ENCODE data around the gene MAD1L1.
"Not testable (repeated sequence)": the region's sequence is repeated elsewhere in the genome, so short reads cannot be mapped to it uniquely, and the experiment has no call there.

Gene MAD1L1

DNA sequence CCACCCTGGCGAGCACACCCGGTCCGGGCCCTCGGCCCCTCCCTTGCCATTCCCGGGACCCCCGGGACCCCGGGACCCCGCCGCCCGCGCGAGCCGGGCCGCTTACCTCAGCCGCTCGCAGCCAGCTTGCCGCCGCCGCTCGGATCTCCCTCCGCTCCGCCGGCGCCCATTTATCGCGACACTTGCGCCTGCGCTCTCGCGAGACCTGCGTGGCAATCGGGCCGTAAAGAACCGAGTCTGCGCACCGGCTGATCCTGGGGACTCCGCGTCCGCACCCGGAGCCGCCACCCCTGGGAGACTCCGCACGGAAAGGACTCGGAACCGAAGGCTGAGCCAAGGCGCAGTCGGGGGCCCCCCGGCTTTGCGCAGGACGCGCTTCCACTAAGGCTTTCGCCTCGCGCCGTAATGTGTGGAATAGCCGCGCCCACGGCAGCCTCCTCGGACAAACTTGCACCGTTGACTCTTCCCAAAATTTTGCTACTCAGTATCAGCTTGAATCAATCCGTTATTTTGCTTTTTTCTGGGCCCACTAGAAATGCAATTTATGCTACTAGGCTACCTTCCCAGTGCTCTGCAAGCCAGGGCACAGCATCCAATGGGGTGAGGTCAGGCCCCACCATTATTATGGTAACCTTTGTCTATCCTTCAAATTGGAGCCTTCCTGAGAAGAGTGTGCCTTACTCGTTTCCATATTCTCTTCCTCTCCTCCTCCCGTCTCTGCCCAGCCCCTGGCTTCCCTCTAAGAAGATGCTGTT is at the start of gene MAD1L1:
Gene MAD1L1 (minus strand): TSS at position 180 of the 755 bp plus-strand sequence. CDS start 2,812 bp downstream, outside the sequence.
- peak; percentile 96 for DNase-seq (ENCODE audit: low spot score)

DNA sequence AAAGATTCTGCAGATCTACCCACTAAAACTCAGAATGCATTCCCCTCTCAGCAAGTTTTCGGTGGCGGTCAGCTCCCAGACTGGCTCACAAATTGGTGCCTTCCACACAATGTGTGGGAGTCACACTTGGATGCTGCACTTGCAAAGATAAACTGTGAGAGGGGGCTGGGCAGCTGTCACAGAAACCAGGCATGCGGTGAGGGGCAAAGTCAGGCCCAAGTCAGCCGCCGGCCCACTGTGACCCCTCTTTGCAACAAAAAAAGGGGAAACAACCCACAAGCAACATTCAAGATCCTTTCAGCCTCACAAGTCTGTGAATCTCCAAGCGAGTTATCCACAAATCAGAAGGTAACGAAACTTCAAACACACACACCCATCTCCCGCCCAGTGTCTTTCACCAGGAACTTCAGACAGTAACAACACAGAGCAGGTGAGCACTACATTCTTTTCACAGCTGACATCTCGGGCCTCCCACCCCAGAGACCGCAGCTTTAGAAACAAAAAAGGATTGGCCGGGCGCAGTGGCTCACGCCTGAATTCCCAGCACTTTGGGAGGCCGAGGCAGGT is 49.5 kb upstream of the MAD1L1 start:
- peak; percentile 13 for DNase-seq (ENCODE audit: low spot score)

DNA sequence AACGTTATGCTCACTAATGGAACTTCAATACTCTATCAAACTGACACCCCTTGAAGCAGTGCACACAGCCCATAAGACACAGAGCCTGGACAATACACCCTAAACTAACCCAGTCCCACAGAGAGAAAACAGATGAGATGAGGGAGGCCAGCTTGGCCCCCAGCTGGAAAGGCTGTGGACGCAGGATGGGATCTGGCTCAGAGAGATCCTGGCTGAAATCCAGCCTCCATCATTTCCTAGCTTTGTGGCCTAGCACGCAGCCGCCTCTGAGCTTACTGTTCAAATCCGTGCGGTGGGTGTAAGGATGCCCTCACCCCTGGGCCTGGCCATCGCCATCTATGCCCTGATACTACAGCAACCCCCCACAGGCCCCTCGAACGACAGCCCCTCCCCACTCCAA is 48.8 kb upstream of the MAD1L1 start:
- DNase-seq (ENCODE audit: low spot score) = no peak

DNA sequence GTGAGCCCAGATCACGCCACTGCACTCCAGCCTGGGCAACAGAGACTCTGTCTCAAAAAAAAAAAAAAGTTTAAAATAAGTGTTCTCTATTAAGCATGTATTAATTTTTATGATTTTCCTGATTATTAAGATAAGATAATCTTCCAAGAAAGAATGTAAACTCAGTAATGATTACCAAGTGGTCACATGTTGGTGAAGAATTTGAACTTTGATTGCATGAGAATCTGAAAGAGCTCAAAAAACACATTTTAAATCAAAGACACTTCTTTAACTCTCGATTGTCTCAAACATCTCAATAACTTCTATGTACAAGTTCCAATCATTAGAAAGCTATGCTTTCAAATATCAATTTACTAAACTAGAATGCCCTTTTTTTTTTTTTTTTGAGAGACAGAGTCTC is 47.7 kb upstream of the MAD1L1 start:
- DNase-seq (ENCODE audit: low spot score) = no peak

DNA sequence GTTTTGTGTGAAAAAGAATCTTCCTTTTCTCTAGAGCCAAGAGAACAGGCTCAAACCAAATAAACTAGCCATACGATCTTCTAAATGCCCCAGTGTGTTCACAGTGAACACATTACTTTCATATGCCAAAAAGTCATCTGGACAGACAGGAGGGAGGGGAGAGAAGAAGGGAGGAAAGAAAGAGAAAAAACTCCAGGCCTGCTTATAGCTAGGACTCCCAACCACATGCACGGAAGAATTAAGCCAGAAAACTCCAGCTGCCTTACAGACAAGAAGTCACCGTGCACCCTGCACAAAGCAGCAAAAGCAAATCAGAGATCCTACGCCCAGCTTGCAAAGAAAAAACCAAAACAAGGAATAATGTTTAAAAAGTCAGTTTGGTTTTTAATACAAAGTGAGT is 47.2 kb upstream of the MAD1L1 start:
- DNase-seq (ENCODE audit: low spot score) = no peak

DNA sequence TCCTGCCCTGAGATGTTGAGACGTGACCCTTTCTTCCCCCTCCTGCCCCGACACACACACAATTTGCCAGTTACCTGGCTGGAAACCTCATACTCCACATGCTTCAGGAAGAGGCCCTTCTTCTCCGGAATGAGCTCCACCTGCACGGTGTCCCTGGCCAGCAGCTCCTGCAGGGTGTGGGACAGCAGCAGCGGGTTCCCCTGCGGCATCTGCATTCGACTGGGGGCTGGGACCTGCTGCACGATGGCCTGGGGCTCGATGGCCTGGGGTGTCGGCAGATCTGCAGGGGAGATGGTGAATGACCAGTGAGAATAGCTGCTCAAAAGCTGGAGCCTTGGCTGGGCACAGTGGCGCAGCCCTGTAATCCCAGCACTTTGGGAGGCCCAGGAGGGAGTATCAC is 45.3 kb upstream of the MAD1L1 start:
- DNase-seq (ENCODE audit: low spot score) = peak; percentile 5

DNA sequence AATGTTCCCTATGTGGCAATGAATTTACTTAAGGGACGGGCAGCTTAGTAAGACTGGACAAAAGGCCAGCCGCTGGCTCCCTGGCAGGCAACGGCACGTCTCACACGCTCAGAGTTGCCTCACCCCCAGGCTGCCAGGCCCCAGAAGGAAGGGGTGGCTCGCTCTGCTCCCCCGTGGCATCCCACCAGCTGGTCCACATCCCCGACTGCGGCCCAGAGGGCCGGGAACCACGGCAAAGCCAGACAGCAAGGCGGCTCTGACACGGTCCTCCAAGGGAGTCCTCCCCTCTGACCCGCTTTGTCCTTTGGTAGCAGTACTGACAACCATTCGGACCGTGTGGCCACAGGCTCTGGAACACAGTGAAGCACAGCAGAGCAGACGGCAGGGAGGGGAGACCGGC is 43.4 kb upstream of the MAD1L1 start:
- DNase-seq (ENCODE audit: low spot score) = peak; percentile 3

DNA sequence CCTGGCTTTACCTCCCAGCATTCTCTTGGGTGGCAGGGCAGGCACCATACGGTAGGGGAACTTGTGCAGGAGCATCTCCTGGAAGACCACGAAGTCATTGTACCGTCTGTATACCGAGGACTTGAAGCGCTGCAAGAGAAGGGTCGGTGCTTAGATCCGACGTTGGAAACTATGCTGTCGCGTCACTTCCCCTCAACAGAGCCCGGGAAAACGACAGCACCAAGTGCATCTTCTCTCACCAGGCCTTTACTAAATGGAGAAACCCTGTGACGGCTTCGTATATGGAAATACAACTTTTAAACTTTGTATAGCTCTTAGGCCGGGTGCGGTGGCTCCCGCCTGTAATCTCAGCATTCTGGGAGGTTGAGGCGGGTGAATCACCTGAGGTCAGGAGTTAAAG is 42.4 kb upstream of the MAD1L1 start:
- no peak for DNase-seq (ENCODE audit: low spot score)

DNA sequence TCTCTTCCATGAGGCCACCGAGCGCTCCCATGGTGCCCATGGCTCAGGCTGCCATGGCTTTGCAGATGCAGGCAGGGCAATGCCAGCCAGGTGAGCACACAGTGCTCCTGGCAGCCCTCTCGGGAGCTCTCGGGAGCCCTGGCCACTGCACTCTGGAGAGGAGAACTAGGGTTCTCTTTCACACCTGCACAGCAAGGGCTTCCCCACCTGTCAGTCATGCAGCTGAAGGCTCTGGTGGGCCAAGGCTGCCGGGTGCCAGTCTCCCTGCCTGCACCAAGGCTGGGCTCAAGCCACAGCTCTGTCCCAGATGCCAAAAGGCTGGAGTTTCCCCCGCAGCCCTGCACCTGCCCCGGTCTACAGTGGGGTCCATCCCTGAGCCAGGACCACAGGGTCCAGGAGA is 41.9 kb upstream of the MAD1L1 start:
- DNase-seq (ENCODE audit: low spot score) = peak; percentile 2

DNA sequence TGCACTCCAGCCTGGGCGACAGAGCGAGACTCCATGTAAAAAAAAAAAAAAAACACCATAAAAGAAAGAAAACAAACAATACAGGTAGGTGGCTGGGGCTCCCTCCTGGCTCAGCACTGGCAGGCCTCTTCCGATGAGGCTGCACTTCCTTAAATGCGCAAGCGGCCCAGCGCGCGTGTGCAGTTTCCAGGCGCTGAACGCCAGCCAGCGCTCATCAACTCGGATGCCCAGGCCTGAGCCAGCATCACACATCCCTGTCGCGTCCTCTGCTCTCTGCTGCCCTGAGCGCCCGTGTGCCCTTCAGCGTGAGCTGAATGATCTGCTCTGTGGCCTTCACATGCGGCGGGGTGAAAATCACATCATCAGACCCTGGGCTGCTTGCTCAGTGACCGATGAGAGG is 41.1 kb upstream of the MAD1L1 start:
- DNase-seq (ENCODE audit: low spot score) = peak; percentile 4

DNA sequence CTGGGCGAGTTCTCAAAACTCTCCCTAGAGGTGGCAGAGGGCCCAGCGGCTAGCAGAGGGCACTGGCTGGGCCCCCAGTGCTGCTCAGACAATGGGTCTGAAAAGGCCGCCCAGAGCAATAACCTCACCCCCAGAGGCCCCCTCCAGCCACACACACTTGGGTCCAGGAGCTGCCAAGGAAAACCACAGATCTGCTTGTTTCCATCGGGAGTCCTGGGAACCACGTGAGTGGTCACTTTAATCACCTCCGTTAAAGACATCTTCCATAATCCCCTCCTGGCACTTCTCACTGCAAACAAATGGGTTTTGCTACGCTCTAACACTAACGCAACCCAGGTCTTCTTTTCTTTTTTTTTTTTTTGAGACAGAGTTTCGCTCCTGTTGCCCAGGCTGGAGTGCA is 39.3 kb upstream of the MAD1L1 start:
- peak; percentile 5 for DNase-seq (ENCODE audit: low spot score)

DNA sequence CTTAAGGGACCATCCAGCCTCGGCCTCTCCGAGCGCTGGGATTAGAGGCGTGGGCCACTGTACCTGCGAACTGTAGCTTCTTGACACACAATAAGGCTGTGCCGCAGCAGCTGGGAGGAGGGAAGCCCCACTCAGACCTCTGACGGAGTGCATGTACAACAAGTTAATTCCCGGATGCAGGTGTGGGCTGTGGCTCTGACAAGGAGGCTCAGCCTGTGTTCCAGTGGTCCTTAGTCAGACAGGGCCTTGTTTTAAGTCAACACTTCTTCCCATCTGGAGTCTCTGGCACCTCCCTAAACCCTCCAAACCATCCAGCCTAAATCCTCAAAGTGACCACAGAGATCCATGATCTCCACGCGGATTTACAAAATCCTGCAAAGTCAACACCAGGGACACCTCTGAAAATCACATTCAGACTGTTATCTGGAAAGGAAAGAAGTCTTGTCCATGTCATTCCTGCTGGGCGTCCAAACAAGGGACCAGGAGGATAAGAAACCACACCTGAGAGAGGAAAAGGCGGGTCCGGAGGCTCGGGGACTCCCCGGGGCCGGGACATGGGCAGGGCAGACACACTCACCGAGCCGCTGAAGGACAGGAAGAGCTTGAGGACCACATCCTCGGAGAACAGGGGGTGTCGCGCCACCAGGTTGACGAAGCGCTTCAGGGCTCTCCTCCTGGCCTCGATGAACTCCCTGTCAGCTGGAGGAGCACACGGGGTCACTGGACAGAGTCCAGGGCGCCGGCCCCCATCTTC is 38.7 kb upstream of the MAD1L1 start:
- peak; percentile 12 for DNase-seq (ENCODE audit: low spot score)

DNA sequence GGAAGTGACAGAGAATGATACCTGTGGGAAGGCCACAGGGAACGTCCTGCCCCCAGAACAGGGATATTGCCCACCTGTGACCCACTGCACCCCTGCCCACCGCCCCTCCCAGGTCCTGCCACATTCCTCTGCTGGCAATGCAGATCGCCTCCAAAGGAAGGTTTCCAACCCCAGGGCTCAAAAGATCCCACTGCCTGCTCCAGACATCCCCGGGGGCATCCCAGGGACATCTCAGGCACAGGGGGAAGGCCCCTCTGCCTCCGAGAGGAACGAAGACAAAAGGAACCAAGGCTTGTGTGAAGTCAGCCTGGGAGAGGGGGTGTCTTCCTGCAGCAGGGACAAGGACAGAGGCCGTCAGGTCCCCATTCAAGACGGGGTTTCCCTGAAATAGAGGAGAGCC is 37.8 kb upstream of the MAD1L1 start:
- DNase-seq (ENCODE audit: low spot score) = no peak

DNA sequence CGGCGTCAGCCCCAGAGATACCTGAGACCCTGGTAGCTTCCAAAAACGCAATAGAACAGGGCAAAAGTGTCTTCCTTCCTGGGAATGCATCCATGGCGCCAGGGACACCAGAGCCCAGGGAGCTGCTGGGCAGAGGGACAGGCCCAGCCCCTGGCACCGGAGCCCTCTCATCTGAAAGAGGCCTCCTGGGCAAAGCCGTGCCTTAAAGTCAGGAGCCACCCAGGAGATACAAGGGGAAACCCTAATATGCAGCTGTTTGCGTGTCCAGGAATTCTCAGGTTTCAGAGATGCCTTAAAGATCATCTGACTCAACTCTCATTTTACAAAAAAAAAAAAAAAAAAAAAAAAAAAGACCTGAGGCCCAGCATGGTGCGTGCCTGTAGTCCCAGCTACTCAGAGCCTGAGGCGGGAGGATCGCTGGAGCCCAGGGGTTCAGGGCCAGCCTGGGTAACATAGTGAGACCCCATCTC is 37.3 kb upstream of the MAD1L1 start:
- DNase-seq (ENCODE audit: low spot score) = no peak

DNA sequence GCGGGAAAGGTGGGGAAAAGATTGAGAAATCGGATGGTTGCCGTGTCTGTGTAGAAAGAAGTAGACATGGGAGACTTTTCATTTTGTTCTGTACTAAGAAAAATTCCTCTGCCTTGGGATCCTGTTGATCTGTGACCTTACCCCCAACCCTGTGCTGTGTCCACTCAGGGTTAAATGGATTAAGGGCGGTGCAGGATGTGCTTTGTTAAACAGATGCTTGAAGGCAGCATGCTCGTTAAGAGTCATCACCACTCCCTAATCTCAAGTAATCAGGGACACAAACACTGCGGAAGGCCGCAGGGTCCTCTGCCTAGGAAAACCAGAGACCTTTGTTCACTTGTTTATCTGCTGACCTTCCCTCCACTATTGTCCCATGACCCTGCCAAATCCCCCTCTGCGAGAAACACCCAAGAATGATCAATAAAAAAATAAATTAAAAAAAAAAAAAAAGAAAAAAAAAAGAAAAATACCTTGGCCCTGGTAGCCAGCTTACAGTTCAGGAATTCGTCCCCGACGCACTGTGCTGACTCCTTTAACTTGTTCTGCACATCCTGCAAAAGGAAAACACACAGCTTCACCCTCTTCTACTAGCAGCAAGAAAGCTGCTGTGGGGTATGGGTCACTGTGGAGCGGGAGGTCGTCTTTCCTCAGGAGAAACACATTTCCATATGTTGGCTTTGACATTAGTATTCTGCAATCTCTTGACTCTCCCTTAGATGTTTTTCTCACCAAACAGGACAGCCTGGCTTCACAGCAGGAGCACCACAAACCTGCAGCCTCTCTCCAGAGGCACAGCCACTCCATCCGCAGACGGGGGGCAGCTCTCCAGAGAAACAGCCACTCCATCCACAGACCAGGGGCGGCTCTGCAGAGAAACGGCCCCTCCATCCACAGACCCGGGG is 36.6 kb upstream of the MAD1L1 start:
- not testable (repeated sequence) for DNase-seq (ENCODE audit: low spot score)

DNA sequence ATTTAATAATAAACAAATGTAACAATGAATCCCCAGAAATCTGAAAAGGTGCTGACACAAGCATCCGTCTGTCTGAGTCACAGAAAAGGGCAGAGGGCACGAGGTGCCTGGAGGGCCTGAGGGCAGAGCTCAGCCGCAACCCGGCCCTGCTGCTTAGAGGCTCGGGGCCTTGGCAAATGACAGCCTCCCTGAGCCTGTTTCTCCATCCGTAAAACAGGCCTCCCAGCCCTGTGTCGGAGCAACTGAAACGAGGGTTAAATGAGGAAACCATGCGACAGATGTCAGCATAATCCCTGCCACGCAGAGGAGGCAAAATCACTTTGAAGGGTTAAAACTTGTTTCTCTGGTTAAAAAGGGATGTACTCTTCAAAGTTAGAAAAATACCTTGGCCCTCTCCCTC is 34.2 kb upstream of the MAD1L1 start:
- no peak for DNase-seq (ENCODE audit: low spot score)

DNA sequence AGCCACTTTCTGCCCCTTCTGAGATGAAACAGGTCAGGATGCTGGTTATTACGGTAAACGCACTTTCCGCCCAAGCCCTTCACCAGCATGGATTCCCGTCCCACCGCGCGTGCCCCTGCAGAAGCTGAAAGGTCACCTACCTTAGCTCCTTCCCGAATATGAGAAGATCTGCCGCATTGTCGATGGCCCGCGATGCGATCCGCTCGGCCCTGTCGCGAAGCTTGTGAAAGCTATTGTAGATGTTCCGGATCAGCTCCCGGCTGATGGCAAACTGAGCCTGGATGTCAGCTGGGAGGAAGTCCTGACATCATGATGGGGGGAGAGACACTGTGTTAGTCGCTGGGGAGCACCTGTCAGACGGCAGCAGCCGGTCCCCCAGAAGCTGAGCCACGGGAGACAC is 31.4 kb upstream of the MAD1L1 start:
- no peak for DNase-seq (ENCODE audit: low spot score)

DNA sequence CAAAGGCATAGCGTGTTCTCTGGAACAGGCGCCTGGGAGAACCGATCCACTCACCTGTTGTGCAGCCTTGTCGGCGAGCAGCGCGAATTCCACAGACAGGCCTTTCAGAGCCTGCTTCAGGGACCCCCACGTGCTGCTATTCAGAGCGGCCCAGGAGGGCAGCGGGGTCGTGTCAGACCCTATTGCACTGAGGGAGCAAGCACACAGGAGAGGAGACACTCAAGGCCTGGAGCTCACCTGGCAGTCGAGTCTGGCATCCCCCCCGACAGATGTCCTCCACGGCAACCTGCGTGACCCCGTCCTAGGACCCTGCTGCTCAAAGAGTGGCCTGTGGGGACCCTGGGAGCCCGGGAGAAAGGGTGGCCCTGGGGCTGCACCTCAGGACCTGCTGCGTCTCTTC is 30.4 kb upstream of the MAD1L1 start:
- no peak for DNase-seq (ENCODE audit: low spot score)

DNA sequence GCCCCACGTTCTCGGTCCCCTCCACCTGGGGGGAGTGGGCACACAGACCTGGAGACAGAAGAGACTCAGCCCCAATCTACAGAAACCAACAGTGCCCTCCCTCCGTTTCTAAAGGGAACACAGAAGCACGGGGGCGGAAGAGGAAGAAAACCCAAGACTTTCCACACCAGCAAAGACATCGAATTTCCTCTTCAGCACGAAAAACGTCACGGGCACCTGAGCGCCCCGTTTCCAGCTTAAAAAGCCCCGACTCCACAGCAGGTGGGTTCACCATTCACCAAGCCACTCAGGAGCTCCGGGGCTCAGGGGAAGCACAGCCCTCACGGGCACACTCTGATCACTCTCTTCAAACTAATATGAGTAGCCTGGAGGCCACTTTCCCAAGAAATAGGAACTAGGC is 28.9 kb upstream of the MAD1L1 start:
- DNase-seq (ENCODE audit: low spot score) = no peak

DNA sequence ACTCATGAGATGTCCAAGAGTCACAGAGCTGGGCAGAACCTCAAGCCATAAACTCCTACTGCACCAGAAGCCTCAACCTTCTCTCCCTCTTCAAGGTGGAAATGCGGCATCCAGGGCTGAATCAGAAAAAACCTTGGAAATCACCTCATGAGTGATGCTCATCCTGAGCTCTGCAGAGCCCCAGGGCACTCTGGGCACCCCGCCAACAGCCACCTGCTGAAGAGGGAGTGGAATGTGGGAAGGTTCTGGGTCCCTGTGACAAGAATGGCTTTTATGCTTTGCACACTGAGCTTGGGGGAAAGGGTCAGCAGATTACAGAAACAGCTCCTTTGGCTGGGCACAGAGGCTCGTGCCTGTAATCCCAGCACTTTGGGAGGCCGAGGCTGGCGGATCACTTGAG is 28.1 kb upstream of the MAD1L1 start:
- DNase-seq (ENCODE audit: low spot score) = no peak

DNA sequence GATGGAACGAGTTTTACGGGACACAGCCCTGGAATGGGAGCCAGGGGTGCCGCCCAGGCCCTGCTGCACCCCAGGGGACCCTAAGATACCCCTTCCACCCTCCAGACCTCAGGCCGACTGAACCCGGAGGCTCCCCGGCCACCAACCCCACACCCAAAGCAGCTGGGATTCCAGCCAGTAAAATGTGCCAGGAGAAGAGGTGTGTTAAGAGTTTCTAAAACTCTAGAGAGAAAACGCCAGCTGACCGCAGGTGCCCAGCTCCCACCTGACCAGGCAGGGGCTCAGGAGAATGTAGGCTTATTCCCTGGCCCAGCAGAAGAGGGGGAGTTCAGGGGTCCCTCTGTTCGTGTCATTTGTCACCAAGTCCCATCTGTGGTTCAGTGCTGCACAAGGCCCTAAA is 26.7 kb upstream of the MAD1L1 start:
- DNase-seq (ENCODE audit: low spot score) = no peak

Data from iPS-NIHi11 (cell line).